ENCODE data around the gene RMRP. TPM values are rescaled to one million over a fixed set of nuclear protein-coding genes. Genes with fewer than 3 reads are reported as not detected.
A peak's percentile ranks its signal among the peaks of the same experiment; 100 is the strongest.

RMRP gene
- total and polyA plus RNA-seq, 4 donors, result 44.8 to 39,735 (median 15,277) TPM

DNA sequence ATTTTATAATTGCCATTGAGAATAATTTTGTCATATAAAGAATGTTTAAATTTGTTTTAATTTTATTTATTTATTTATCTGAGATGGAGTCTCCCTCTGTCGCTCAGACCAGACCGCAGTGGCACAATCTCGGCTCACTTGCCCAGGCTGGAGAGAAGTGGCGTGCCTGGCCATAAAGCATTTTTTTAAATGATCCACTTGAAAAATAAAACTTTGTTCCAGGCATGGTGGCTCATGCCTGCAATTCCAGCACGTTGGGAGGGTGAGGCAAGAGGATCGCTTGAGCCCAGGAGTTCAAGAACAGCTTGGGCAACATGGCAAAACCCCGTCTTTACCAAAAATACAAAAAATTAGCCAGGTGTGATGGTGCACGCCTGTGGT is 5.0 kb downstream of the RMRP start:
- DNase-seq (no peak), ATAC-seq (ENCODE audit: insufficient read depth, low FRiP score) (no peak)
- Histone ChIP-seq H3K36me3 (ENCODE audit: control insufficient read depth in 4 of 4, insufficient read depth in 4 of 4, low read length in 4 of 4) (no peaks in the 10 kb centered on the region), H3K9me3 (ENCODE audit: control insufficient read depth in 4 of 4, insufficient read depth in 3 of 4, low read length in 3 of 4) (no peaks in the 10 kb centered on the region), H3K4me3 (no peak overlapping the region), H3K4me1 (ENCODE audit: control insufficient read depth in 5 of 5, insufficient read depth in 5 of 5, low read length in 5 of 5) (peaks cover 0 to 8% (median 0%) of the 10 kb centered on the region in 5 donors), H3K27ac (ENCODE audit: low read depth in 1 of 2, low read length in 1 of 2) (peak overlapping the region in 1 of 2 donors; percentile 48), H3K9ac (ENCODE audit: insufficient read depth in 1 of 2, low read length in 2 of 2) (no peak overlapping the region), H3K27me3 (ENCODE audit: control insufficient read depth in 3 of 3, insufficient read depth in 3 of 3, low read length in 2 of 3) (no peaks in the 10 kb centered on the region)
- TF ChIP-seq, protein P1, sequence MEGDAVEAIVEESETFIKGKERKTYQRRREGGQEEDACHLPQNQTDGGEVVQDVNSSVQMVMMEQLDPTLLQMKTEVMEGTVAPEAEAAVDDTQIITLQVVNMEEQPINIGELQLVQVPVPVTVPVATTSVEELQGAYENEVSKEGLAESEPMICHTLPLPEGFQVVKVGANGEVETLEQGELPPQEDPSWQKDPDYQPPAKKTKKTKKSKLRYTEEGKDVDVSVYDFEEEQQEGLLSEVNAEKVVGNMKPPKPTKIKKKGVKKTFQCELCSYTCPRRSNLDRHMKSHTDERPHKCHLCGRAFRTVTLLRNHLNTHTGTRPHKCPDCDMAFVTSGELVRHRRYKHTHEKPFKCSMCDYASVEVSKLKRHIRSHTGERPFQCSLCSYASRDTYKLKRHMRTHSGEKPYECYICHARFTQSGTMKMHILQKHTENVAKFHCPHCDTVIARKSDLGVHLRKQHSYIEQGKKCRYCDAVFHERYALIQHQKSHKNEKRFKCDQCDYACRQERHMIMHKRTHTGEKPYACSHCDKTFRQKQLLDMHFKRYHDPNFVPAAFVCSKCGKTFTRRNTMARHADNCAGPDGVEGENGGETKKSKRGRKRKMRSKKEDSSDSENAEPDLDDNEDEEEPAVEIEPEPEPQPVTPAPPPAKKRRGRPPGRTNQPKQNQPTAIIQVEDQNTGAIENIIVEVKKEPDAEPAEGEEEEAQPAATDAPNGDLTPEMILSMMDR (IDR thresholded peaks at IDR 0.05; ENCODE audit: control extremely low read depth, extremely low read depth), result no peak
- 79 to 89% methylated on average over 8 of the region's 8 CpGs for WGBS, 2 donors

DNA sequence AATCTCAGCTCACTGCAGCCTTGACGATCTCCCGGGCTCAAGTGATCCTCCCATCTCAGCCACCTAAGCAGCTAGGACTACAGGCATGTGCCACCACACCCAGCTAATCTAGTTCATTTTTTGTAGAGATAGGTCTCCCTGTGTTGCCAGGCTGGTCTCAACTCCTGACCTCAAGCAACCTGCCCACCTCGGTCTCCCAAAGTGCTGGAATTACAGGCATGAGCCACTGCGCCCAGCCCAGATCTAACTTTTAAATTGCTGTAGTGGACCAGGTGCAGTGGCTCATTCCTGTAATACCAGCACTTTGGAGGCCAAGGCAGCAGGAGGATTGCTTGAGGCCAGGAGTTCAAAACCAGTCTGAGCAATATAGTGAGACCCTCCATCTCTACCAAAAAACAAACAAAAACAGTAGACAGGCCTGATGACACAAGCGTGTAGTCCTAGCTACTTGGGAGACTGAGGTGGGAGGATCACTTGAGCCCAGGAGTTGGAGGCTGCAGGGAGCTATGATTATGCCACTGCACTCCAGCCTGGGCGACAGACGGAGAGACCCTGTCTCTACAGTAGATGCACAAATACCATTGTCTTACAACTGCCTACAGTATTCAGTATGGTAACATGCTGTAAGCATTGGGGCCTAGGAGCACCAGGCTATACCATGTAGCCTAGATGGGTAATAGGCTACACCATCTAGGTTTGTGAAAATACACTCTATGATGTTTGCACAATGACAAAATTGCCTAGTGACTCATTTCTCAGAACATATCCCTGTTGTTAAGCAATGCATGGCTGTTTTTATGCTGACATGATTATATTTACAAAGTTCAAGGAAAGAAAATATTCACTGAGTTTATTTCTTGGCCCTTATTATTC is 5.6 kb downstream of the RMRP start:
- TF ChIP-seq, protein P1 (IDR thresholded peaks at IDR 0.05; ENCODE audit: control extremely low read depth, extremely low read depth), result no peak
- Histone ChIP-seq H3K27ac (ENCODE audit: low read depth in 1 of 2, low read length in 1 of 2) (peak overlapping the region in 1 of 2 donors; percentile 66), H3K9ac (ENCODE audit: insufficient read depth in 1 of 2, low read length in 2 of 2) (no peak overlapping the region), H3K4me3 (no peak overlapping the region), H3K4me1 (ENCODE audit: control insufficient read depth in 5 of 5, insufficient read depth in 5 of 5, low read length in 5 of 5) (peaks cover 0 to 8% (median 3%) of the 10 kb centered on the region in 5 donors), H3K36me3 (ENCODE audit: control insufficient read depth in 4 of 4, insufficient read depth in 4 of 4, low read length in 4 of 4) (no peaks in the 10 kb centered on the region), H3K9me3 (ENCODE audit: control insufficient read depth in 4 of 4, insufficient read depth in 3 of 4, low read length in 3 of 4) (no peaks in the 10 kb centered on the region), H3K27me3 (ENCODE audit: control insufficient read depth in 3 of 3, insufficient read depth in 3 of 3, low read length in 2 of 3) (no peaks in the 10 kb centered on the region)
- ATAC-seq (ENCODE audit: insufficient read depth, low FRiP score) (peak; percentile 36), DNase-seq (no peak)
- 80 to 87% methylated on average over 7 of the region's 7 CpGs for WGBS, 2 donors

DNA sequence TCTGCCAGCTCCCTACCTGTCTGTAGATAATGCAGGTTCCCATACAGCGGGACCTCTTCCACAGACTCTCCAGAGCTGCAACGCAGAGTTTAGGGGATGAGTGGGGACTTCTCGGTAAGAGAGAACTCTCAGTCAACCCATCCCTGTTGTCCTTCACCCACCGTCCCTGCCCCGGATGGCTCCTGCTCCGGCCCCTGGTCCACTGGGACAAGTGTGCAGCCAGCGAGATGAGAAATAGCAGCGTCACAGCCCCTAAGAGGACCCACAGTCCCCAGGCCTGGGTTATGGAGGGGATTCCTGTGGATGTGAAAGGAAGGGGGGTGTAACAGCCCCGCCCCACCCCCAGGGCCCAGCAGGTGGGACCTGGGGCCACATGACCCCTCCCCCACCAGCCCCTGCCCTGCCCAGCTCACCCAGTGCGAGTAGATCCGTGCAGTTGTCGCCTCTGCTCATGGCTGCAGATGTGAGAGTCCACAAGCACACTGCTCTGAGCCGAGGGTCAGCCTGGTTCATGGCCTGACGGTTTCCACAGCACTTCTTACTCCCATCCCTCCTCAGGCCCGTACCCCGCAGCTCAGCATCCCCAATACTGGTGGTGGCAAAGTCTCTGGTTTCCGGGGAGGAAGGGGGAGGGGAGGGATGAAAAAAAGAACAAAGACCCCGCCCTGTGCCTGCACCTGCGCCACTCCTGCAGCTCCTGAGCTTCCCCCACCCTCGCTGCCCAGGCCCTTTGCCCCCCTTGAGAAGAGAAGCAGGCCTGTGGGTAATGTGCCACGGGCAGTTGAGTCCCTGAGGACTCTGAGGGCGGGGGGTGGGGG is 7.3 kb downstream of the RMRP start, which contains the start of gene SIT1:
Gene SIT1 (minus strand): TSS at position 591 of the 818 bp plus-strand sequence. CDS start 78 bp downstream, at position 513.
- no peak within 1 kb of the TSS for H3K9ac ChIP-seq (ENCODE audit: insufficient read depth in 1 of 2, low read length in 2 of 2)
- no peaks in the 10 kb centered on the region for H3K27me3 ChIP-seq (ENCODE audit: control insufficient read depth in 3 of 3, insufficient read depth in 3 of 3, low read length in 2 of 3)
- H3K36me3 ChIP-seq (ENCODE audit: control insufficient read depth in 4 of 4, insufficient read depth in 4 of 4, low read length in 4 of 4), result no peaks in the 10 kb centered on the region
- peak within 1 kb of the TSS in 1 of 2 donors; percentile 66 for H3K27ac ChIP-seq (ENCODE audit: low read depth in 1 of 2, low read length in 1 of 2)
- DNase-seq, result no peak
- WGBS, 2 donors, result 70 to 78% methylated on average over 22 of the region's 22 CpGs
- H3K4me3 ChIP-seq, result no peak within 1 kb of the TSS
- peaks cover 0 to 10% (median 5%) of the 10 kb centered on the region in 5 donors for H3K4me1 ChIP-seq (ENCODE audit: control insufficient read depth in 5 of 5, insufficient read depth in 5 of 5, low read length in 5 of 5)
- no peak for ATAC-seq (ENCODE audit: insufficient read depth, low FRiP score)
- H3K9me3 ChIP-seq (ENCODE audit: control insufficient read depth in 4 of 4, insufficient read depth in 3 of 4, low read length in 3 of 4), result no peaks in the 10 kb centered on the region
- TF ChIP-seq, protein P1 (IDR thresholded peaks at IDR 0.05; ENCODE audit: control extremely low read depth, extremely low read depth), result no peak

All from lung (tissue), 12 donors.